GM13976 (cell line): ENCODE measurements around the gene MEF2B.

Source experiments
- DNase-seq: peaks from one replicate; pipeline ENCODE4 v3.0.0; 2012; ENCODE audit warnings: low spot score
- in situ Hi-C: fragments of 300-500 bp; cut with MboI; formaldehyde crosslinking; loops from one replicate; pipeline ENCODE4 v1.12.0; 2022; ENCODE audit warnings: low sequenced_read_pairs, mixed read lengths, inconsistent platforms; ENCODE audit not compliant: unreplicated experiment
- TF ChIP-seq, protein P1 (sequence below): IDR thresholded peaks from 2 replicates; pipeline ENCODE4 v1.5.1; 2012; ENCODE audit warnings: borderline replicate concordance, mild to moderate bottlenecking; ENCODE audit not compliant: insufficient read depth; ENCODE audit errors: extremely low read depth, missing control alignments, control extremely low read depth

Gene MEF2B

DNA sequence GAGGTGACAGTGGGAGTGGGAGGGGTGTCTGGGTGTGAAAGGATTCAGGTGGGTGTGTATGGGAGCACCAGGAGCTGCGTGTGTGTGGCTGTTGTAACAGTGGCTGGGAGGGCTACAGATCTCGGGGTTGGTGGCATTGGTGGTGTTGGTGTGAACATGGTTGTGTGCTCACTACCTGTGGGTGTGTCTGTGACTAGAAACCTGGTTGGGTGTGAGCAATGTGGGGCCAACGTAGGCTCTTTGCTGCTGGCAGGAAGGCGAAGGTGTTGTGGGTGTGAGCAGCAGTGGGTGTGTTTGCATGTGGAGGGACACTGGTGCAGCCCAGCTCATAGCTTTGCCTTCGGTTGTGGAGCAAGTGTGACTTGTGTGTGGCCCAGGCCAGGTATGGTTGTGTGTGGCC lies 36.9 kb upstream of the MEF2B start:
- DNase-seq = no peak
- TF ChIP-seq, protein P1, sequence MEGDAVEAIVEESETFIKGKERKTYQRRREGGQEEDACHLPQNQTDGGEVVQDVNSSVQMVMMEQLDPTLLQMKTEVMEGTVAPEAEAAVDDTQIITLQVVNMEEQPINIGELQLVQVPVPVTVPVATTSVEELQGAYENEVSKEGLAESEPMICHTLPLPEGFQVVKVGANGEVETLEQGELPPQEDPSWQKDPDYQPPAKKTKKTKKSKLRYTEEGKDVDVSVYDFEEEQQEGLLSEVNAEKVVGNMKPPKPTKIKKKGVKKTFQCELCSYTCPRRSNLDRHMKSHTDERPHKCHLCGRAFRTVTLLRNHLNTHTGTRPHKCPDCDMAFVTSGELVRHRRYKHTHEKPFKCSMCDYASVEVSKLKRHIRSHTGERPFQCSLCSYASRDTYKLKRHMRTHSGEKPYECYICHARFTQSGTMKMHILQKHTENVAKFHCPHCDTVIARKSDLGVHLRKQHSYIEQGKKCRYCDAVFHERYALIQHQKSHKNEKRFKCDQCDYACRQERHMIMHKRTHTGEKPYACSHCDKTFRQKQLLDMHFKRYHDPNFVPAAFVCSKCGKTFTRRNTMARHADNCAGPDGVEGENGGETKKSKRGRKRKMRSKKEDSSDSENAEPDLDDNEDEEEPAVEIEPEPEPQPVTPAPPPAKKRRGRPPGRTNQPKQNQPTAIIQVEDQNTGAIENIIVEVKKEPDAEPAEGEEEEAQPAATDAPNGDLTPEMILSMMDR = no peak
- in situ Hi-C loops = no loop called here

DNA sequence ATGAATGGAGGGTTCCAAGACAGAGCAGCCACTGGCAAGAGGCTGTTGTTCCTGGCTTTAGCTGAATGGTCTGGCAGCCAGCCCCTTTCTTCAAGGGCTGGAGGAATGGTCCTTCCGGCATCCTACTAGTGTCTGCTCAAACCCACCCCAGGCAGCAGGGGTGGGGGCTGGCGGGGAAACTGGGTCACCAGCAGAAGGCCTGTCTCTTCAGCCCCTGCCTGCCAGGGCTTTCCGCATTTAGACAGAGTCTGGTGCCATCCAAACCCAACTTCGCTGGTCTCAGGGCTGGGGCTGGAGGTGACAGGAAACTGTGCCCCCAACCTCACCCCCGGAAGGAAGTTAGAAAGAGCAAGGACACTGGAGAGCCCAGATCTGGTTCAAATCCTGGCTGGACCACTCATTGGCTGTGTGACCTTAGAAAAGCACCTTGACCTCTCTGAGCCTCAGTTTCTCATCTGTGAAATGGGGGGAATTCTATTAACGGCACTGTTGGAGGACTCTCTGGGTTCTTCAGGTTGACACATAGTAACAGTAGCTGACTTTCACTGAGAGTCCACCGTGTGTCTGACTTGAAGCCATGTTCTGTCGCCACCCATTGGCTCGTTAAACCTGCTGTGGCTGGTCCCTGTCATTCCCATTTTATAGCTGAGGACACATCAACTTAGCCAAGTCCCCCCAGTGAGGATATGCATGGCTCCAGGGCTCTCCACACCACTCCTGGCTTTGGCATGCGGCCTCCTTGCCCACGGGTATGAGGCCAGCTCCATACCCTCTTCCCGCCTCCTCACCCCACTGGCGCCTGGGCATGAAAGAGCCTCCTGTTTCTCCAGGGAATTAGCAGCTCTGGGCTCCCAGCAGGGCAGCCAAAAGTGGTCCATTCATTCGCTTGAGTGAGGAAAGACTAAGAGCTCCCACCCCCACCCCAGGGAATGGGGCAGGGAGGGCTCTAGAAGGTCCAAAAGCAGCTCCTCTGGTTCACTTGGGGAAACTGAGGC lies 35.6 kb upstream of the MEF2B start:
- DNase-seq = no peak
- TF ChIP-seq, protein P1 = no peak
- in situ Hi-C loops = no loop called here

DNA sequence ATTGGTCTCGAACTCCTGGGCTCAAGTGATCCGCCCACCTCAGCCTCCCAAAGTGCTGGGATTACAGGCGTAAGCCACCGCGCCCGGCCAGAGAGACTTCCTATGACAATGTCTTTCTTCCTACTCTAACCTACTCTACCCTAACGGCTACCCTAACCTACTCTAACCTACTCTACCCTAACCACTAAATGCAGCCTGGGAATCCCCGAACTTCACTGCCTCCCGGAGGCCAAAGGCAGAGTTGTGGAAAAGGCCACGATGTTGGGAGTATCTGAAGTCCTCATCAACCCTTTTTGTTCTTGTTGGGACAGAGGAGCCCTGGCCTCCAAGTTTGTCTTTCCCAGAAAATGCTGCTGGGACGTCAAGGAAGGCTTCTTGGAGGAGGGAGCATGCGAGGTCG lies 34.1 kb upstream of the MEF2B start:
- in situ Hi-C loops = no loop called here
- TF ChIP-seq, protein P1 = no peak
- no peak for DNase-seq

DNA sequence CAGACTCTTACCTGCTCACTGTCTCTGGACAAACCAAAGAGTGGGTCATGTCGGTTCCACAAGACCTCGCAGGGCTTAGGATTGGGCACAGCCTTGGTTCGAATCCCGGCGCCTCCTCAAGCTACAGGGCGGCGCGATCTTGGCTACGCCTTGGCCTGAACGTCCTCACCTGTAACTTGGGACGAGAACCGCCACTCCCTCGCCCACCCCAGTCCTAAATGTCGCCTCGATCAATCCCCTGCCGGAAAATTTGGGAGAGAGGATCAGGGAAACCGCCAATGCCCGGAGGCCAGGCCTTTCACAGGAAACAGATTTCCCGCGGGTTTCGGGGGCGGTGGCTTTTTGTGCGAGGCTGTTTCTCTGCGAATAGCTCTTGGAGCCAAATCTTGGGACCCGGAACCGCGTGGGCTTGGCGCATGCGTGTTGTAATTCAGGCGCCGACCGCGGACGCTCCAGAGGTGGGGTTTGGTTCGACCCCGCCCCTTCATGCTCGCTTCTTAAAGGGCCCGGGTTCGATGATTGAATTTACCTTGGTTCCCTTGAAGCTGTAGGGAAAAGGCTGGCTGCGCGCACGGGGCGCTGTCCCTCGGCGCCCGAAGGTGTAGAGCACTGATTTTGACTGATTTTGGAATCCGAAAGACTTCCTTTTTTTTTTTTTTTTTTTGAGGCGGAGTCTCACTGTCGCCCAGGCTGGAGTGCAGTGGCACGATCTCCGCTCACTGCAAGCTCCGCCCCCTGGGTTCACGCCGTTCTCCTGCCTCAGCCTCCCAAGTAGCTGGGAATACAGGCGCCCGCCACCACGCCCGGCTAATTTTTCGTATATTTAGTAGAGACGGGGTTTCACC lies 33.2 kb upstream of the MEF2B start, which contains the start of gene NR2C2AP:
NR2C2AP (minus strand) TSS at position 403 of the 845 bp plus-strand sequence; CDS start at position 49, 354 bp downstream.
- in situ Hi-C loops = no loop called here
- TF ChIP-seq, protein P1 = no peak
- DNase-seq = peak; percentile 99

DNA sequence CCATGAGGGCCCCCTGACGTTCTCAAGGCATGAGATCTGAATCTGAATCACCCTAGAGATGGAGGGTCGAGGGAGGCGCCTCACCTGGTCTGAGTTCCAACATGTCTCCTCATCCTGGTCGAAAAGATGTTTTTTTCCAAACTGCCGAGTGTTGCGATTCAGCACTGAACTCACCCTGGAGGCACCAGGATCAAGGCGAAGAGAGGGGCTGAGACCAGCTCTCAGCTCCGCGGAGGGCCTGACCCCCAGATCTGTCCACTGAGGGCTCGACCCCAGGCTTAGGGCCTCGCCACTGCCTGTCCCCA lies 32.6 kb upstream of the MEF2B start:
- in situ Hi-C loops = no loop called here
- TF ChIP-seq, protein P1 = no peak
- DNase-seq = no peak

DNA sequence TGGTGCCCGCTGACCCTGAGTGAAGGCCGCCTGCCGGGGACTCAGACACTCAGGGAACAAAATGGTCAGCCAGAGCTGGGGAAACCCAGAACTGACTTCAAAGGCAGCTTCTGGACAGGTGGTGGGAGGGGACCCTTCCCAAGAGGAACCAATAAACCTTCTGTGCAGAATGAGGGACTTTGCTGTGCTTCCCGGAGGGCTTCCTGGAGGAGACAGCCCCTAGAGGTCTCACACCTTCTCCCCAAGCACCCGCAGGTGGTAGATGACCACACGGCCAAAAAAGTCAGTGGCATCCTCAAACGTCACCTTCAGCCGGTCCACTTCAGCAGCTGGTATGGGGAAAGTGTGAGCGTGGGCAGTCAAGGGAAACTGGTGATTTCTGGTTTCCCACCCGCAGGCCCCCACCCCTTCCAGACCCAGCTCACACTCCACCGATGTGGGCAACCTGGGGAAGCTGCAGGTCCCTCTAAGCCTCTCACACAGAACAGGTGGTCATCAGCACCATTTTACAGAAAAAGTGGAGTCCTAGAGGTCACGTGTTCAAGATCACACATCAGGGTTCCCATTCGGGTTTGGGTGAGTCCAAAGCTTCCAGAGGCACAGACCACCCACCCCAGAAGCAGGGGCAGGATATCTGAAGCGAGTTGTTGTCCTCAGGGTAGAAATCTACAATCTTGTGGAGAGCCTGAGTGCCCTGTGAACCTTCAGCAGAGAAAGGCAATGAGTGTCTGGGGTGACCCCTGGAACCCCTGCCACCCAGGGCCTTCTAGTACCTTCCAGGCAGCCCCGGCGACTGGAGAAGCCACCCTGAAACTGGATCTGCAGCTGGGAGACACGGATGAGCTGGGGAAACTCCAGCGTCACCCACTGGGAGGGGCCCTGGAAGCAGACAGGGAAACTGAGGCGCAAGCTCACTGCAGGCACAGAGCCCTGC lies 31.9 kb upstream of the MEF2B start:
- DNase-seq = no peak
- in situ Hi-C loops = no loop called here
- TF ChIP-seq, protein P1 = no peak
